OCI-LY7 (cell line): ENCODE data around the gene CLDN20. TPM values are rescaled to one million over a fixed set of nuclear protein-coding genes. Genes with fewer than 3 reads are reported as not detected.

Source experiments
- BruUV-seq: library from RNA; stranded (reverse); fragments of 400-500 nt; replicated peaks from 2 replicates; lab custom pipeline; 2021; lab: Mats Ljungman, UMichigan
- CTCF ChIA-PET: fragments of 300-600 bp; sonication (Branson Sonifier 250); formaldehyde crosslinking; loops from one replicate; lab custom pipeline; 2022; ENCODE audit warnings: antibody characterized with exemption; ENCODE audit not compliant: unreplicated experiment; lab: Charles Lee
- POLR2A ChIA-PET: fragments of 300-600 bp; sonication (Branson Sonifier 250); formaldehyde crosslinking; loops from one replicate; lab custom pipeline; 2022; ENCODE audit warnings: antibody characterized with exemption; lab: Charles Lee
- DNase-seq: peaks from one replicate; pipeline ENCODE4 v3.0.0-alpha.2; 2015; ENCODE audit warnings: low spot score
- H2AFZ ChIP-seq: fragments of 200-600 bp; sonication (generic), shearing (Covaris generic); 2 replicates; pipeline ENCODE4 v1.6.1; 2014; ENCODE audit warnings: mild to moderate bottlenecking, antibody characterized with exemption, low read length, moderate library complexity
- H3K27ac ChIP-seq: fragments of 200-600 bp; sonication (generic); 2 replicates; pipeline ENCODE4 v1.5.1; 2014; ENCODE audit warnings: mixed run types, low read depth, mild to moderate bottlenecking, moderate library complexity, low read length, inconsistent platforms; ENCODE audit not compliant: poor library complexity, severe bottlenecking
- H3K36me3 ChIP-seq: fragments of 200-600 bp; sonication (generic); 2 replicates; pipeline ENCODE4 v1.6.1; 2014; ENCODE audit warnings: mild to moderate bottlenecking, antibody characterized with exemption, low read length, moderate library complexity, mixed read lengths; ENCODE audit not compliant: insufficient read depth
- H3K4me1 ChIP-seq: fragments of 200-600 bp; sonication (generic); 2 replicates; pipeline ENCODE4 v1.5.1; 2014; ENCODE audit warnings: mild to moderate bottlenecking, low read length; ENCODE audit not compliant: insufficient read depth, poor library complexity, severe bottlenecking
- H3K4me2 ChIP-seq: fragments of 200-600 bp; sonication (generic); 2 replicates; pipeline ENCODE4 v1.6.1; 2014; ENCODE audit warnings: mild to moderate bottlenecking, low read length
- H3K4me3 ChIP-seq: fragments of 200-600 bp; sonication (generic); 2 replicates; pipeline ENCODE4 v1.5.1; 2014; ENCODE audit warnings: mild to moderate bottlenecking, low read depth, low read length; ENCODE audit not compliant: poor library complexity, severe bottlenecking
- H3K79me2 ChIP-seq: fragments of 200-600 bp; sonication (generic); 2 replicates; pipeline ENCODE4 v1.6.1; 2016; ENCODE audit warnings: low read depth, mild to moderate bottlenecking, low read length, moderate library complexity, mixed read lengths; ENCODE audit not compliant: insufficient read depth
- H3K9me2 ChIP-seq: fragments of 200-600 bp; sonication (generic); 2 replicates; pipeline ENCODE4 v1.6.1; 2016; ENCODE audit warnings: mild to moderate bottlenecking, low read length, mixed read lengths; ENCODE audit not compliant: insufficient read depth
- H3K9me3 ChIP-seq: fragments of 200-600 bp; sonication (generic); 2 replicates; pipeline ENCODE4 v1.6.1; 2014; ENCODE audit warnings: mild to moderate bottlenecking, mixed run types, low read length, mixed read lengths
- H4K20me1 ChIP-seq: fragments of 200-600 bp; sonication (generic); 2 replicates; pipeline ENCODE4 v1.6.1; 2014; ENCODE audit warnings: mild to moderate bottlenecking, antibody characterized with exemption, low read length, moderate library complexity, mixed read lengths; ENCODE audit not compliant: insufficient read depth
- CTCF ChIP-seq: fragments of 200-600 bp; sonication (generic); conservative IDR thresholded peaks from 2 replicates; pipeline ENCODE4 v1.5.1; 2014; ENCODE audit warnings: mild to moderate bottlenecking, antibody characterized with exemption, low read length, moderate library complexity, mixed read lengths
- EZH2phosphoT487 ChIP-seq: fragments of 200-600 bp; sonication (generic); IDR thresholded peaks from 2 replicates; pipeline ENCODE4 v1.6.1; 2018; ENCODE audit warnings: low read depth, borderline replicate concordance, mild to moderate bottlenecking, mixed run types, antibody characterized with exemption, low read length, moderate library complexity, mixed read lengths
- intact Hi-C: fragments of 100-400 bp; cut with micrococcal nuclease; formaldehyde crosslinking; loops from one replicate; pipeline ENCODE4 v1.10.0; 2022; ENCODE audit not compliant: unreplicated experiment
- total RNA-seq, 2 experiments: library from RNA; depleted of rRNA in 1 of 2; stranded (reverse); fragments of >200 nt in 1 of 2; shearing (Covaris generic) in 1 of 2; gene quantifications; 2 replicates each; pipeline ENCODE4 v1.2.3, GENCODE V29; 2014 to 2022

The CLDN20 gene
- total RNA-seq, 2 experiments from 2014 or later = not detected

GRCh38 chr6:155278319-155279049, 14.7 kb downstream of the CLDN20 start:
- TF ChIP-seq EZH2phosphoT487 (no peak), CTCF (no peak)
- Histone ChIP-seq H4K20me1 (no peaks in the 10 kb centered on the region), H3K36me3 (peaks cover 90% of the 10 kb centered on the region), H3K9me2 (no peaks in the 10 kb centered on the region), H3K79me2 (no peaks in the 10 kb centered on the region), H3K4me1 (no peaks in the 10 kb centered on the region), H3K4me2 (no peak overlapping the region), H3K9me3 (no peaks in the 10 kb centered on the region), H3K27ac (no peak overlapping the region), H2AFZ (no peak overlapping the region), H3K4me3 (no peak overlapping the region)
- CTCF ChIA-PET = interaction anchor here (0.9 kb wide), 1 partner anchor 10 kb away, joined by 3 read pairs; no protein-coding TSS in a partner anchor
- POLR2A ChIA-PET = interaction anchor here (1.4 to 1.5 kb wide), 3 partner anchors 10 to 22 kb away, joined by 5 to 7 read pairs (median 6); no protein-coding TSS in a partner anchor
- no TSS peak for BruUV-seq
- intact Hi-C loops = no loop called here
- no peak for DNase-seq

- no peak for DNase-seq
- Histone ChIP-seq H2AFZ (no peak overlapping the region), H3K9me2 (no peaks in the 10 kb centered on the region), H3K4me2 (no peak overlapping the region), H4K20me1 (peaks cover 3% of the 10 kb centered on the region; the same call in 1 of the 2 replicates), H3K9me3 (no peaks in the 10 kb centered on the region), H3K27ac (no peak overlapping the region), H3K4me3 (no peak overlapping the region), H3K36me3 (peaks cover 86% of the 10 kb centered on the region), H3K4me1 (no peaks in the 10 kb centered on the region), H3K79me2 (no peaks in the 10 kb centered on the region)
- TF ChIP-seq CTCF (no peak), EZH2phosphoT487 (no peak)
- CTCF ChIA-PET = no interaction called here
- POLR2A ChIA-PET = interaction anchor here (1.0 kb wide), 1 partner anchor 15 kb away, joined by 3 read pairs; no protein-coding TSS in a partner anchor
- BruUV-seq = no TSS peak
- intact Hi-C loops = no loop called here
Observed at GRCh38 chr6:155284775-155285174, 21.0 kb downstream of the CLDN20 start.

- no peak overlapping the region for H3K27ac ChIP-seq
- intact Hi-C loops = no loop called here
- BruUV-seq = no TSS peak
- no peak overlapping the region for H3K4me2 ChIP-seq
- H3K9me3 ChIP-seq = no peaks in the 10 kb centered on the region
- CTCF ChIA-PET = no interaction called here
- no peak overlapping the region for H3K4me3 ChIP-seq
- no peak for TF ChIP-seq EZH2phosphoT487
- no peak for TF ChIP-seq CTCF
- no peaks in the 10 kb centered on the region for H3K4me1 ChIP-seq
- POLR2A ChIA-PET = interaction anchor here (0.6 to 3.4 kb wide), 6 partner anchors 10 to 26 kb away, joined by 3 to 18 read pairs (median 6); partner anchors contain the start of gene TFB1M
- no peak overlapping the region for H2AFZ ChIP-seq
- H4K20me1 ChIP-seq = peaks cover 3% of the 10 kb centered on the region; the same call in 1 of the 2 replicates
- H3K9me2 ChIP-seq = no peaks in the 10 kb centered on the region
- no peak for DNase-seq
- H3K36me3 ChIP-seq = peaks cover 89% of the 10 kb centered on the region
- H3K79me2 ChIP-seq = no peaks in the 10 kb centered on the region
Observed at GRCh38 chr6:155287762-155288161, 23.9 kb downstream of the CLDN20 start.
